Measurements from ENCODE around the gene TRIOBP. TPM values are rescaled to one million over a fixed set of nuclear protein-coding genes. Genes with fewer than 3 reads are reported as not detected.

The TRIOBP gene
- total RNA-seq, 6 experiments from 2014 or later, result 74.3 to 92.5 (median 91.6) TPM

DNA sequence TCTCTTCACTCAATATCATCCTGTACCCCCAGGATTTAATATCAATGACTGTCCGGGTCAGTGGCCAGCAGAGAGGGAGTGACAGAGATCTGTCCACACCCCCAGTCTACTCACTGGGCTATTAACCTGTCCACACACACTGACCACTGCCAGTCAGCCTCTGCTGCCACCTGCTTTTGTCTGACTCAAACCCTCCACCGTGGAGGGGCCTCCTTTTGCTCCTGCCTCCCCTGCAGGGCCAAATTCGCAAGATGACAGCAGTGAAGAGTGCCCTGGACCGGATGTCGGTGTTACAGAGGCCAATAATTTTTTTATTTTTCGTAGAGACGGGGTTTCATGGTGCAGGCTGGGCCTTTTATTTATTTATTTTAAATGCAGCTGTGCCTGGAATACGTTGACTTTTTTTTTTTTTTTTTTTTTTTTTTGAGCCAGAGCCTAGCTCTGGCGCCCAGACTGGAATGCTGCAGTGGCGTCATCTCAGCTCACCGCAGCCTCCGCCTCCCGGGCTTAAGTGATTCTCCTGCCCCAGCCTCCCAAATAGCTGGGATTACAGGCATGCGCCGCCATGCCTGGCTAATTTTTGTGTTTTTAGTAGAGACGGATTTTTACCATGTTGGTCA, 33.2 kb upstream of the TRIOBP start:
- peaks cover 2% of the 10 kb centered on the region for H3K27me3 Mint-ChIP-seq (ENCODE audit: insufficient read depth)
- peaks cover 11% of the 10 kb centered on the region; the same call in 1 of the 2 replicates for H3K36me3 Mint-ChIP-seq (ENCODE audit: low read depth)
- no peak overlapping the region for H3K4me3 Mint-ChIP-seq
- peak; percentile 30 for DNase-seq
- TF ChIP-seq CTCF (IDR thresholded peaks at IDR 0.05), result no peak
- no peaks in the 10 kb centered on the region for H3K9me3 Mint-ChIP-seq
- H3K4me1 Mint-ChIP-seq (ENCODE audit: low read depth), result peaks cover 39% of the 10 kb centered on the region
- peak overlapping the region; percentile 43; the same call in 1 of the 2 replicates for H3K27ac Mint-ChIP-seq

DNA sequence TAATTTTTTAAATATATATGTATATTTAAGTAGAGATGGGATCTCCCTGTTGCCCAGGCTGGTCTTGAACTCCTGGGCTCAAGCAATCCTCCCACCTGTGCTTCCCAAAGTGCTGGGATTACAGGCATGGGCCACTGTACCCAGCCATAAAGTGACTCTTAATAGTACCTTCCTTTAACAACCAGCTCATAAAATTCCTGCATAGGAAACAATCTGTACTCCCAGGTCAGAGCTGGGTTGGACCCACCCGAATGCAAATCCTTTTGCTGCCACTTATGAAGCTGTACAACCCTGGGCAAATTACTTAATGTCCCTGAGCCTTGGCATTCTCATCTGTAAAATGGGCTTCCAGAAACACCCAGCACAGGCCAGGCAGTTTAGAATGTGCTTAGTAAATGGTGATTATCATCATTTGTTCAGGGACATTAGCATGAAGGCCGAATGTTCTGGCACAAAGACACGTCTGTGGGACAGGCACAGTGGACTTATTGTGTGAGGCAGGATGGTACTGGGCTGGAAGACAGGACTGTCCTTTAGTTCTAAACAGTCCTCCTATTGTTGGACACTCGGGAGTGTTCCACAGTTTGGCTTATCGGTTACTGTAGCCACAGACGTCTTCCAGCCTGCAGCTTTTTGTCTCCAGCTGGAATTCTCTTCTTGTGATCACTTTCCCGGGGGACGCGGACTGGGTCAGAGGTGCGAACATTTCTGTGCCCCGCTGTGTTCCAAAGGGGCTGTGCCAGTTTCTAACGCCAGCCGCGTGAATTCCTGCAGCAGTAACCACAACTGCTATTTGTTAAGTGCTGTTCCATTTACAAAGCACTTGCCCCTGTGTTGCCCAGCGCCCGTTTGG, 32.4 kb upstream of the TRIOBP start:
- H3K27ac Mint-ChIP-seq, result no peak overlapping the region
- DNase-seq, result no peak
- H3K4me1 Mint-ChIP-seq (ENCODE audit: low read depth), result peaks cover 39% of the 10 kb centered on the region
- no peak overlapping the region for H3K4me3 Mint-ChIP-seq
- TF ChIP-seq CTCF (IDR thresholded peaks at IDR 0.05), result no peak
- peaks cover 2% of the 10 kb centered on the region for H3K27me3 Mint-ChIP-seq (ENCODE audit: insufficient read depth)
- H3K9me3 Mint-ChIP-seq, result no peaks in the 10 kb centered on the region
- H3K36me3 Mint-ChIP-seq (ENCODE audit: low read depth), result peaks cover 11% of the 10 kb centered on the region; the same call in 1 of the 2 replicates

- Mint-ChIP-seq H3K4me1 (ENCODE audit: low read depth) (peaks cover 33% of the 10 kb centered on the region), H3K27me3 (ENCODE audit: insufficient read depth) (peaks cover 2% of the 10 kb centered on the region), H3K4me3 (no peak overlapping the region), H3K27ac (no peak overlapping the region), H3K9me3 (no peaks in the 10 kb centered on the region), H3K36me3 (ENCODE audit: low read depth) (peaks cover 11% of the 10 kb centered on the region; the same call in 1 of the 2 replicates)
- DNase-seq, result no peak
- no peak for TF ChIP-seq CTCF (IDR thresholded peaks at IDR 0.05)
These were observed 31.4 kb upstream of the TRIOBP start for GRCh38 chr22:37665487-37665886.

DNA sequence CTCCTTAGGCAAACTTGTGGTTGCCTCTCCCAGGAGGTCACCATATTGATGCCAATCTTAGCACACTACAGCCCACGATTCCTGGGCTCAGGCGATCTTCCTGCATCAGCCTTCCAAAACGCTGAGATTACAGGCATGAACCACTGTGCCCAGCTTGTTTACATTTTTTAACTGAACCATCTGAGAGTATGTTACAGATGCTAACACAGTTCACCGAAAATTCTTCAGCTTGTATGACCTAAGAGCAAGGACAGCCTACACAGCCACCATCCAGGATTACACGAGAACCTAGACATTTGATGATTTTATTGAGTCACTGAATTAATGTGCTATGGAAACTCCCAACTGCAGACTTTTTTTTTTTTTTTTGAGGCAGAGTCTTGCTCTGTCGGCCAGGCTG, 27.3 kb upstream of the TRIOBP start:
- Mint-ChIP-seq H3K9me3 (no peaks in the 10 kb centered on the region), H3K36me3 (ENCODE audit: low read depth) (peaks cover 11% of the 10 kb centered on the region; the same call in 1 of the 2 replicates), H3K27me3 (ENCODE audit: insufficient read depth) (peaks cover 2% of the 10 kb centered on the region), H3K4me1 (ENCODE audit: low read depth) (peaks cover 22% of the 10 kb centered on the region), H3K4me3 (no peak overlapping the region), H3K27ac (peak overlapping the region; percentile 48)
- DNase-seq, result peak; percentile 12
- no peak for TF ChIP-seq CTCF (IDR thresholded peaks at IDR 0.05)

- no peak for DNase-seq
- Mint-ChIP-seq H3K4me3 (no peak overlapping the region), H3K9me3 (no peaks in the 10 kb centered on the region), H3K27me3 (ENCODE audit: insufficient read depth) (peaks cover 12% of the 10 kb centered on the region), H3K4me1 (ENCODE audit: low read depth) (peaks cover 22% of the 10 kb centered on the region), H3K27ac (no peak overlapping the region), H3K36me3 (ENCODE audit: low read depth) (peaks cover 13% of the 10 kb centered on the region)
- no peak for TF ChIP-seq CTCF (IDR thresholded peaks at IDR 0.05)
These were observed 24.5 kb upstream of the TRIOBP start for GRCh38 chr22:37672206-37672919.
